ENCODE results near the gene ZNF175. TPM values are rescaled to one million over a fixed set of nuclear protein-coding genes. Genes with fewer than 3 reads are reported as not detected.

ZNF175 gene
- total RNA-seq, 1 experiment from 2014 or later, result 9.3 TPM

GRCh38 chr19:51594774-51595109 lies 23.7 kb downstream of the ZNF175 start:
- Histone ChIP-seq H3K79me2 (ENCODE audit: insufficient read depth, low read length) (no peaks in the 10 kb centered on the region), H3K36me3 (ENCODE audit: control insufficient read depth in 1 of 2, insufficient read depth in 2 of 2, low read length in 2 of 2) (no peaks in the 10 kb centered on the region), H3K4me1 (ENCODE audit: control insufficient read depth in 1 of 2, insufficient read depth in 2 of 2, low read length in 2 of 2) (peaks cover 4 to 12% of the 10 kb centered on the region in 2 experiments; a peak in 2 of 4 replicates), H4K20me1 (ENCODE audit: insufficient read depth) (no peaks in the 10 kb centered on the region), H3K9me3 (ENCODE audit: control insufficient read depth in 1 of 2, insufficient read depth in 1 of 2, low read depth in 1 of 2, low read length in 2 of 2) (no peaks in the 10 kb centered on the region), H3K27ac (ENCODE audit: low read depth, low read length) (no peak overlapping the region; the same call in 1 of the 2 replicates), H3K27me3 (ENCODE audit: insufficient read depth, low read length) (no peaks in the 10 kb centered on the region), H3K4me3 (replicated peaks in 1 of 2; ENCODE audit: low read depth in 1 of 2, low read length in 2 of 2) (peak overlapping the region; percentile 51 to 58), H3K9ac (ENCODE audit: low read length) (peak overlapping the region; percentile 39; the same call in 1 of the 2 replicates), H2AFZ (ENCODE audit: low read depth, low read length, poor library complexity, severe bottlenecking) (peak overlapping the region; percentile 38), H3K4me2 (ENCODE audit: low read length) (peak overlapping the region; percentile 72), H3K9me2 (ENCODE audit: insufficient read depth) (no peaks in the 10 kb centered on the region)
- POLR2A ChIA-PET, result interaction anchor here (1.7 kb wide), 1 partner anchor 24 kb away, joined by 6 read pairs; the partner anchor contains the start of gene ZNF175
- TF ChIP-seq ZFX (IDR thresholded peaks at IDR 0.05), result no peak
- TF ChIP-seq, protein P1, sequence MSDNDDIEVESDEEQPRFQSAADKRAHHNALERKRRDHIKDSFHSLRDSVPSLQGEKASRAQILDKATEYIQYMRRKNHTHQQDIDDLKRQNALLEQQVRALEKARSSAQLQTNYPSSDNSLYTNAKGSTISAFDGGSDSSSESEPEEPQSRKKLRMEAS (IDR thresholded peaks at IDR 0.05), result no peak
- TF ChIP-seq JUND (IDR thresholded peaks at IDR 0.05), result no peak
- TF ChIP-seq POLR2A (IDR thresholded peaks at IDR 0.05; ENCODE audit: borderline replicate concordance, extremely low read depth, insufficient read depth, insufficient read length), result no peak
- no peak for TF ChIP-seq POLR2AphosphoS5 (IDR thresholded peaks at IDR 0.05; ENCODE audit: low read depth, low read length)
- no peak for TF ChIP-seq RAD21 (IDR thresholded peaks at IDR 0.05; ENCODE audit: low read depth)
- TF ChIP-seq EZH2 (IDR thresholded peaks at IDR 0.05), result no peak
- TF ChIP-seq, protein P2, sequence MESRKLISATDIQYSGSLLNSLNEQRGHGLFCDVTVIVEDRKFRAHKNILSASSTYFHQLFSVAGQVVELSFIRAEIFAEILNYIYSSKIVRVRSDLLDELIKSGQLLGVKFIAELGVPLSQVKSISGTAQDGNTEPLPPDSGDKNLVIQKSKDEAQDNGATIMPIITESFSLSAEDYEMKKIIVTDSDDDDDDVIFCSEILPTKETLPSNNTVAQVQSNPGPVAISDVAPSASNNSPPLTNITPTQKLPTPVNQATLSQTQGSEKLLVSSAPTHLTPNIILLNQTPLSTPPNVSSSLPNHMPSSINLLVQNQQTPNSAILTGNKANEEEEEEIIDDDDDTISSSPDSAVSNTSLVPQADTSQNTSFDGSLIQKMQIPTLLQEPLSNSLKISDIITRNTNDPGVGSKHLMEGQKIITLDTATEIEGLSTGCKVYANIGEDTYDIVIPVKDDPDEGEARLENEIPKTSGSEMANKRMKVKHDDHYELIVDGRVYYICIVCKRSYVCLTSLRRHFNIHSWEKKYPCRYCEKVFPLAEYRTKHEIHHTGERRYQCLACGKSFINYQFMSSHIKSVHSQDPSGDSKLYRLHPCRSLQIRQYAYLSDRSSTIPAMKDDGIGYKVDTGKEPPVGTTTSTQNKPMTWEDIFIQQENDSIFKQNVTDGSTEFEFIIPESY (IDR thresholded peaks at IDR 0.05; ENCODE audit: extremely low read depth, insufficient replicate concordance, low read length), result no peak
- TF ChIP-seq SRF (IDR thresholded peaks at IDR 0.05; ENCODE audit: low read depth), result no peak
- TF ChIP-seq EGR1 (IDR thresholded peaks at IDR 0.05; ENCODE audit: low read depth), result no peak
- no peak for TF ChIP-seq EZH2phosphoT487 (IDR thresholded peaks at IDR 0.05; ENCODE audit: borderline replicate concordance)
- no peak for TF ChIP-seq SIN3A (IDR thresholded peaks at IDR 0.05; ENCODE audit: low read depth)
- ATAC-seq, result no peak
- BruUV-seq (replicated peaks), result no TSS peak
- intact Hi-C loops (cut with micrococcal nuclease), result loop anchor here (2.0 kb wide), 1 partner anchor 24 kb away; the partner anchor contains the start of gene ZNF175
- CTCF ChIA-PET, result interaction anchor here (0.6 to 1.2 kb wide), 2 partner anchors 63 to 94 kb away, joined by 4 to 5 read pairs; no protein-coding TSS in a partner anchor
- RAD21 ChIA-PET (ENCODE audit: low non-redundant PET in 1 of 2, low total read pairs in 2 of 2, uncharacterized antibody in 2 of 2, unreplicated experiment in 2 of 2), result no interaction called here
- no peak for DNase-seq (ENCODE audit: low read depth, low spot score)

Data from HCT116 (cell line).